ENCODE results near the gene GOLGA6L9.
"Not testable (repeated sequence)": the region's sequence is repeated elsewhere in the genome, so short reads cannot be mapped to it uniquely, and the experiment has no call there.

GOLGA6L9 gene

DNA sequence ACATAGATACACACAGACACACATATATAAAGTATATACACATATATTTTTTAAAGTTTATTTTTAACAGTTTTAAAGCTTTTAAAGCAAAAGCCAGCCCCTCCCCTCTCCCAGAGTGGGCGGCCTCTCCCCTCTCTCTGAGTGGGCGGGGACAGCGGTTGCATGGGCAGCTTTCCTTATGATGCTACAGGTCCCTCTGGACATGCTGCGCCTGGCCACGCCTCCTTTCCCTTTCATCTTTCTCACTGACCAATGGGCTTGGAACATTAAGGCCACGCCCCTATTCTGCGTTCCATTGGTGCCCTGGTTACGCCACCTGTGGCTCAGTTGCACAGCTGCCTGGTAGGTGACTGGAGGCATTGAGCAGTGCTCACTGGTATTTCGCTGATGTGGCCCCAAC is at the start of gene GOLGA6L9:
Gene GOLGA6L9 (plus strand): TSS at position 124 of the 400 bp plus-strand sequence. CDS start 264 bp downstream, at position 388.
- not testable (repeated sequence) for DNase-seq

GRCh38 chr15:82381330-82381955 is 48.2 kb upstream of the GOLGA6L9 start:
- DNase-seq, result not testable (repeated sequence)

DNA sequence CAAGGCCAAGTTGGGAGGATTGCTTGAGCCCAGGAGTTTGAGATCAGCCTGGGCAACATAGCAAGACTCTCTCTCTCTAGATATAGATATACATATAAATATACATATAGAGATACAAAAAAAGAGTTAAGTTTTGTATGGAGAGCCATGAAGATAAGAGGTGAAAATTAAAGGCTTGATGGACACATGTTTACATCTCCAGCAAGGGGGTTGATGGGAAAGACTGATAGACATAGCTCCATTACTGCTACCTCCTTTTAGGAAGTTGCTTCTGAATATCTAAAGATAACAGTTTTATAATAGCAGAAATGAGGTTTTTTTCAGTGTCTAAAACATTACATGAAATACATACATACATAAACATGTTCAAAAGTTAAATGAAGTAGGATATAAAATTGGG is 42.4 kb upstream of the GOLGA6L9 start:
- DNase-seq, result not testable (repeated sequence)

GRCh38 chr15:82390152-82390551 is 39.5 kb upstream of the GOLGA6L9 start:
- not testable (repeated sequence) for DNase-seq

DNA sequence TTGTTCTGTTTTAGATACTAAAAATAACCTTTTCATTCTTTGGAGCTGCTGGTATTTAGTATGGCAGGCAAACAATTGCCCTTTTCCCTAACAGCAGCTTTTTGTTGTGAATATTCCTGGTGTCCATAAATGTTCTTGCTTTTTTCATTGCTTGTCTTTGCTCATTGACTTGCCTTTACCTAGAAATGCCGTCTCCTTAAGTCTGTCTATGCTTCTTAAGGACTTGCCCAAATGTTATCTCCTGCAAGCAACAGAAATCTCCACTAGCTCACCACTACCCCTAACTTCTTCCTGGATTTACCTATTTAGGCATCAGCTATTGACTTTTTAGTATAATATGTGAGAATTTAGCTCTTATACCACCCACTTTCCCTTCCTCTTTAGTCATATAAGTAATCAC is 37.5 kb upstream of the GOLGA6L9 start:
- DNase-seq, result not testable (repeated sequence)

GRCh38 chr15:82393671-82394070 is 35.9 kb upstream of the GOLGA6L9 start:
- DNase-seq, result no peak

- DNase-seq, result not testable (repeated sequence)
These were observed 33.8 kb upstream of the GOLGA6L9 start for GRCh38 chr15:82395788-82396187.

DNA sequence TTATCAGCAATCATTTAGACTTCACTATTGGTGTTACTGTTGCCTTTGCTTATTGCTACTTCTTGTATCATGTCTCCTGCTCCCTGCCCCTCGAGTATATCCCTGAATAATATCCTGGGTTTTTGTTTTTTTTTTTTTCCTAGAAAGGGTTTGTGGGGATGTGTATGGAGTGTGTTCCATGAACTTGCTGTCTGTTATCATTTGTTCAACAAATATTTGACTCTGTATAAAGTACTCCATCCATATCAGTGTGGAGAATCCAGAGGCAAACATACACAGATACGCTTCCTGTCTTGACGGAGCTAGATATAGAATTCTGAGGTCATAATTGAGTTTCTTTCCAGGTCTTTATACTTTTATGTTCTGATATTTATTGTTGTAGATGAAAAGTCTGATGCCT is 31.8 kb upstream of the GOLGA6L9 start:
- no peak for DNase-seq

GRCh38 chr15:82398785-82399184 is 30.8 kb upstream of the GOLGA6L9 start:
- DNase-seq, result no peak

DNA sequence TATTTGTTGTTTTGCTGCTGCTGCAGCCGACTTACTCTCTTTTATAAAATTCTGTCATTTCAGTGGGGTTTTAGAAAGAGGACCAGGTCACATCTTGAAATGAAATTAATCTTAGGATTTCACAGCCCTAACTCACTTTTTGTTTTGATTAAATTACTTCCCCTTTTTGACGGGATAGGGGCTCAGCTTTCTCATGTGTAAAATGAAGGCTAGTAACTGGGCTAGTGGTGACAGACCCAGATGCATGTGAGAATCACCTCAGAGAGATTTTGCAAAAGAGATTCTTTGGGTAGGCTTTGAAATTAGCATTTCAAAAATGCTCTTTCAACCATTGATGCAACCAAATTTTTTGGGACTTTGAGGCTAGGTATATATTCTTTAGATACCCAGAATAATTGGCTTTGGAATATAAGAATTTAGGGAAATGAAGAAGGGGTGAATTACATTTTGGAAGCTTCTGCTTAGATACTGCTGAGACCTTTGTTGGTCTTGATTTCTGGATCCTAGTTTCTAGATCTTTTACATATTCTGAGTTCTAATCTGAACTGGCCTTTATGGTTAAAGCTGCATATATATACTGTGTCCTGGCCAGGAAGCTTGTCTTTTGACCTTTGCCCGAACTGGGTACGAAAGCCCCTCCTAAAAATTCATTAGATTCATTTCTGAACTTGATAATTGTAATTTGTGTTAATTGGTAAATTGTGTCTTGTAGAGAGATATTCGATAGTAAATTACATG is 30.1 kb upstream of the GOLGA6L9 start:
- not testable (repeated sequence) for DNase-seq

GRCh38 chr15:82401918-82402317 is 27.7 kb upstream of the GOLGA6L9 start:
- not testable (repeated sequence) for DNase-seq

GRCh38 chr15:82402341-82402740 is 27.3 kb upstream of the GOLGA6L9 start:
- not testable (repeated sequence) for DNase-seq

GRCh38 chr15:82406211-82406610 is 23.4 kb upstream of the GOLGA6L9 start:
- not testable (repeated sequence) for DNase-seq

DNA sequence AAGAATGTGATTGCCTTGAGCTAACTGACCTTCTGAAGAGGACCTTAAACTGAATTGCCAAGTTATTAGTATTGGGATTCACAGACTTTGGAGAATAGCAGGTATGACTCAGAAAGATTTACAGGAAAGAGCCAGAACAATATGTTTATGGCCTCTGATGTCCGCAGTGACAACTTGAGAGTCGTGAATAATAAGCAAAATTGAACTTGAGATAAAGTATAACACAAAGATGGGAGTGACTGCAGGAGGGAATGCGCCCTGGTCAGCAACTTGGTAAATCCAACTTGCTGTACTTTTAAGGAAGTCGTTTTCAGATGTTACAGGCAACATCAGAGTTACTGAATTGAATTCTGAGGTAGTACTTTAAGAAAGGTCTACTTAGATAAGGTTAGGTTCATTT is 19.3 kb upstream of the GOLGA6L9 start:
- not testable (repeated sequence) for DNase-seq

DNA sequence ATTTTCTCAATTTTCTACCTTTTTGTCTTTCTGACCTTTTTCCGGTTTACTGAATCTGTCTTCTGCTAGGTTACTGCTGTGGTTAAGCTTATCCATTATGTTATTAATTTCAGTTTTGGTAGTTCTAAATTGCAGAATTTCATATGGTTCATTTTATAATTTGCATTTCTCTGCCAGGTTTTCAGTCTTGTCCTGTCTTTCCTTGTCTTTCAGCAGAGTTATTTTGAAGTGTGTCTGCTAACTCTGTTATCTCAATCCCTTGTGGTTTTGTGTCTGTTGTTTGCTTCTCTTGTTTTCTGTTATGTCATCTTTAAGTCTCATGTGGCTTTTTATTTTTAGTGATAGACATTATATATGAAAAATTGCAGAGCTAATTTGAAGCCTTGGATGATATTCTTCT is 18.0 kb upstream of the GOLGA6L9 start:
- not testable (repeated sequence) for DNase-seq

DNA sequence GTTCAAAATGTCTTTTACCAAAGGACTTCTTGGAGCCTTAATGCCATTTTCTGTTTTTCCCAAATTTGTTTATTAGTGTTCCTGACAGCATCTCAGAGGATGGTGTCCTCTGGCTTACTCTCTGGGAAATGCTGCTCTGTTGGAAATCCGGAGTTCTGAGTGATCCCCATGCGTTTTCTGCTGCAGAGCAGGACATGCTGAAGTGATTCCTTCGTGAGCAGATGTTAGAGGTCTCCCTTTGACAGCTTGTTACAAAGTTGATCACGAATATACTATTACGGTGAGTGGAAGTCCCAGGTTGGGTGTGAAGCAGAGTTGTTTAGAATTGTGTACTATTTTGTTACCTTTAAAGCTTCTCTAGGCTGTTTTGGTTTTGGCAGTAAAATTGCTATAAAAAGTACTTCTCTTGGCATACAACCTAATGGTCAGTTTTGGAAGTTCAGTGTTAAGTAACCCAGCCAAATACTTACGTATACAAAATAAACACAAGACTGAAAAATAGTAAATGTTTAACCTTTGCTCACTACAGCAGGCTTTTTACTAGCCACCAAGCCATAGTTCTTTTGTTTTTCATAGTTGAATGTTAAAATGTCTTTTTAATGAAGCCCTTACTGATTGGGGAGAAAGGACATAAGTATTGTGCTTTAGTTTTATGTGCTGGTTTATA is 15.0 kb upstream of the GOLGA6L9 start:
- DNase-seq, result not testable (repeated sequence)

DNA sequence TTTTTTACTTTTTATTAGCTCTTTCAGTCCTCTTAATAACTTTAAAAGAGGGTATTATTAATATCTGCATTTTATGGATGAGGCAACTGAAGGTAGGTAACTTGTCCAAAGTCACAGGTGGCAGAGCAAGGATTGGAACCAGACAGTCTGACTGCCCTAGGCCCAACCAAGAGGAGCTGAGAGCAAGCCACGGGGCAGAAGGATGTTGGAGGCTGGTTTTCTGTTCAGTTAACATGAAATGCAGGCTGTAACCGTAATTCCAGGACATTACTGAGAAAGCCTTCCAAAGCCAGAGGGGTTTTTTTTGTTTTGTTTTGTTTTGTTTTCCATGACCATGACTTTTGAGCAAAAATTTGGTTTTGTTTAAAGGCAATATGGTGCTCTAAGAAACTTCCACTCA is 9.1 kb upstream of the GOLGA6L9 start:
- DNase-seq, result not testable (repeated sequence)

DNA sequence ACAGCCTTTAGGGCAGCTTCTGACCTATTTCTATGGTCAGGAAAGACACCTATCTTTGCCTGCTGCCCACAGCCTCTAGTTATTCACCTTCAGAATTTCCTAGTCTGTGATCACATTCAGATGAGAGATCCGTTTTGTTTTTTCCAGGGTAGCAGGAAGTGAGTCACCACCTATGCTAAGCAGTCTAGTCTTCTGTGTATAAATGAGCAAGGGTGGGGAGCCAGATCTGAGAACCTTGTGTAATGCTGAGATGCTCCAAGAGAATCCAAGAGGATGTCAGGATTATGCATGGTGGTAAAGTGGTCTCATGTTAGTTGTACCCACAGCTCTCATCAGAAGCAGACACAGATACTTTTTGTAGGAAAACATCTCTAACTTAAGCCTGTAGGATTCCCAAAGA is 8.7 kb upstream of the GOLGA6L9 start:
- DNase-seq, result not testable (repeated sequence)

GRCh38 chr15:82427117-82427516 is 2.5 kb upstream of the GOLGA6L9 start:
- DNase-seq, result not testable (repeated sequence)

DNA sequence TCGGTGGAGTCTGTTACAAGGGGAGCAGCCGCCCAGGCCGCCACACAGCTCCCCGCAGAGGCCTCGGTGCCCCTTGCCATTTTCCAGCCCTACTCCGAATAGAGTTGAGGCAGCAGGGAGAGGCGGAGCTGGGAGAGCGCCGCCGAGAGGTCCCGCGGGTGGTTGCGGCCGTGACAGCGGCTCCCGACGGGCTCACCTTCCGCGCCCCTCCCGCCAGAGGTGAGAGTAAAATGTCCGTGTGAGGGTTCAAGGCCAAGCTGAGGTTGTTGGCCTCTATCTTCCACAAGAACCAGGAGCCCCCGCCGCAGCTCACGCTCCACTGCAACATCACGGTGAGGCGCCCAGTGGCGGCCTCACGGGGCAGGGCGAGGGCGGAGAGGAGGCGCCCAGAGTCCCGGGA is 15.8 kb downstream of the GOLGA6L9 start:
- DNase-seq, result not testable (repeated sequence)

GRCh38 chr15:82457336-82457735 is 27.7 kb downstream of the GOLGA6L9 start:
- DNase-seq, result not testable (repeated sequence)

- not testable (repeated sequence) for DNase-seq
These were observed 36.0 kb downstream of the GOLGA6L9 start for GRCh38 chr15:82465629-82466028.

DNA sequence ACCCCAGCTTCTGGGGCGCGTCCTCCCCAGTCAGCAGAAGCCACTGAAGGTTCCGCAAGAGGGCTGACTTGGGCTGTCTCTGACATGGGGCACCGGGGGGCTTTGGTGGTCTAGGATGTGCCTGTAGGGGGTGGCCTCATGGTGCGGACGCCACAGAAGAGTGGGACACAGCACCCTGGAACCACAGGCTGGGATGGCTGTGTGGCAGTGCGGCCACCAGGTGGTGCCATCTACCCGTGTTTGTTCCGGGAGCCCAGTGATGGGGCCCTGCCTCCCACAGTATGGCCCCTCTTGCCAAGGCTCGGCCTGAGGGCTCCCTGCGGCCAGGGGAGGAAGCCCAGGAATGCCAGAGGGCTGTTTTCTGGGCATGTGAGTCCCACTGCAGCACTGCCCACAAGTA is 38.6 kb downstream of the GOLGA6L9 start:
- not testable (repeated sequence) for DNase-seq

GRCh38 chr15:82469381-82469780 is 39.8 kb downstream of the GOLGA6L9 start:
- not testable (repeated sequence) for DNase-seq
